Measurements from ENCODE around the gene ASIC2. TPM values are rescaled to one million over a fixed set of nuclear protein-coding genes. Genes with fewer than 3 reads are reported as not detected.

Gene ASIC2
- total RNA-seq, 1 donor from 2014 or later = not detected

- Histone ChIP-seq H3K4me1 (no peaks in the 10 kb centered on the region), H3K4me3 (no peak overlapping the region), H3K27me3 (no peaks in the 10 kb centered on the region), H3K9me3 (no peaks in the 10 kb centered on the region), H3K27ac (no peak overlapping the region), H3K36me3 (no peaks in the 10 kb centered on the region)
- DNase-seq (ENCODE audit: extremely low spot score in 2 of 2) = no peak
- intact Hi-C loops (cut with DNase I) = no loop called here
- TF ChIP-seq POLR2A (IDR thresholded peaks at IDR 0.05) = no peak
- no peak for TF ChIP-seq POLR2AphosphoS5 (IDR thresholded peaks at IDR 0.05; ENCODE audit: insufficient read depth in 1 of 2, low read depth in 1 of 2)
- TF ChIP-seq, protein P1, sequence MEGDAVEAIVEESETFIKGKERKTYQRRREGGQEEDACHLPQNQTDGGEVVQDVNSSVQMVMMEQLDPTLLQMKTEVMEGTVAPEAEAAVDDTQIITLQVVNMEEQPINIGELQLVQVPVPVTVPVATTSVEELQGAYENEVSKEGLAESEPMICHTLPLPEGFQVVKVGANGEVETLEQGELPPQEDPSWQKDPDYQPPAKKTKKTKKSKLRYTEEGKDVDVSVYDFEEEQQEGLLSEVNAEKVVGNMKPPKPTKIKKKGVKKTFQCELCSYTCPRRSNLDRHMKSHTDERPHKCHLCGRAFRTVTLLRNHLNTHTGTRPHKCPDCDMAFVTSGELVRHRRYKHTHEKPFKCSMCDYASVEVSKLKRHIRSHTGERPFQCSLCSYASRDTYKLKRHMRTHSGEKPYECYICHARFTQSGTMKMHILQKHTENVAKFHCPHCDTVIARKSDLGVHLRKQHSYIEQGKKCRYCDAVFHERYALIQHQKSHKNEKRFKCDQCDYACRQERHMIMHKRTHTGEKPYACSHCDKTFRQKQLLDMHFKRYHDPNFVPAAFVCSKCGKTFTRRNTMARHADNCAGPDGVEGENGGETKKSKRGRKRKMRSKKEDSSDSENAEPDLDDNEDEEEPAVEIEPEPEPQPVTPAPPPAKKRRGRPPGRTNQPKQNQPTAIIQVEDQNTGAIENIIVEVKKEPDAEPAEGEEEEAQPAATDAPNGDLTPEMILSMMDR (IDR thresholded peaks at IDR 0.05) = no peak
Measured at GRCh38 chr17:33002246-33002645, 290.8 kb downstream of the ASIC2 start.

- no peak for DNase-seq (ENCODE audit: extremely low spot score in 2 of 2)
- Histone ChIP-seq H3K27me3 (no peaks in the 10 kb centered on the region), H3K4me3 (no peak overlapping the region), H3K36me3 (no peaks in the 10 kb centered on the region), H3K9me3 (no peaks in the 10 kb centered on the region), H3K4me1 (no peaks in the 10 kb centered on the region), H3K27ac (no peak overlapping the region)
- intact Hi-C loops (cut with DNase I) = no loop called here
- TF ChIP-seq POLR2A (IDR thresholded peaks at IDR 0.05) (no peak), POLR2AphosphoS5 (IDR thresholded peaks at IDR 0.05; ENCODE audit: insufficient read depth in 1 of 2, low read depth in 1 of 2) (no peak)
- TF ChIP-seq, protein P1 (IDR thresholded peaks at IDR 0.05) = no peak
Measured at GRCh38 chr17:32998887-32999228, 294.2 kb downstream of the ASIC2 start.

GRCh38 chr17:32998111-32998886 is 294.8 kb downstream of the ASIC2 start:
- H3K27me3 ChIP-seq = no peaks in the 10 kb centered on the region
- TF ChIP-seq, protein P1 (IDR thresholded peaks at IDR 0.05) = peak; percentile 29 to 69 (median 63)
- no peak for TF ChIP-seq POLR2A (IDR thresholded peaks at IDR 0.05)
- no peaks in the 10 kb centered on the region for H3K9me3 ChIP-seq
- intact Hi-C loops (cut with DNase I) = no loop called here
- no peaks in the 10 kb centered on the region for H3K36me3 ChIP-seq
- no peak for DNase-seq (ENCODE audit: extremely low spot score in 2 of 2)
- H3K27ac ChIP-seq = no peak overlapping the region
- no peaks in the 10 kb centered on the region for H3K4me1 ChIP-seq
- peak overlapping the region in 1 of 2 donors; percentile 3 for H3K4me3 ChIP-seq

DNA sequence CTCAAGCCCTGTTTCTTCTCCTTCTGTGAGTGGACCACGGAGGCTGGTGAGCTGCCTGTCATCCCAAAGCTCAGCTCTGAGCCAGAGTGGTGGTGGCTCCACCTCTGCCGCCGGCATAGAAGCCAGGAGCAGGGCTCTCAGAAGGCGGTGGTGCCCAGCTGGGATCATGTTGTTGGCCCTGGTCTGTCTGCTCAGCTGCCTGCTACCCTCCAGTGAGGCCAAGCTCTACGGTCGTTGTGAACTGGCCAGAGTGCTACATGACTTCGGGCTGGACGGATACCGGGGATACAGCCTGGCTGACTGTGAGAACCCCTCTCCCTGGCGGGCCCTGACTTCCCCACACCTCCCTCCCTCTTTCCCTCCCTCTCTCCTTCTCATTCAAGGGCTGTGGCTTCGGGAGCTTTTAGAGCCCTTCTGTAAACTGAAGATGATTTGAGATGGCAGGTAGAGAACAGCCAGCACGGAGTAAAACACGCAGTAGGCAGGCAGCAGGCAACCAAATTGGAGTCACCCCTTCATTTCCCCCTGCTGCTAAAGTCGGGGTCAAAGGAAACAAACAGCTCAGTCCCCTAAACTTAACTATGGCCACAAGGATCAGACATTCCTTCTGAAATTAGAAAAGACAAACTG is 297.6 kb downstream of the ASIC2 start:
- H3K4me3 ChIP-seq = no peak overlapping the region
- no peaks in the 10 kb centered on the region for H3K36me3 ChIP-seq
- TF ChIP-seq, protein P1 (IDR thresholded peaks at IDR 0.05) = no peak
- TF ChIP-seq POLR2A (IDR thresholded peaks at IDR 0.05) (no peak), POLR2AphosphoS5 (IDR thresholded peaks at IDR 0.05; ENCODE audit: insufficient read depth in 1 of 2, low read depth in 1 of 2) (no peak)
- no peaks in the 10 kb centered on the region for H3K27me3 ChIP-seq
- H3K27ac ChIP-seq = no peak overlapping the region
- DNase-seq (ENCODE audit: extremely low spot score in 2 of 2) = no peak
- H3K4me1 ChIP-seq = no peaks in the 10 kb centered on the region
- no peaks in the 10 kb centered on the region for H3K9me3 ChIP-seq
- intact Hi-C loops (cut with DNase I) = no loop called here

GRCh38 chr17:32993977-32994376 is 299.1 kb downstream of the ASIC2 start:
- Histone ChIP-seq H3K4me1 (no peaks in the 10 kb centered on the region), H3K27me3 (no peaks in the 10 kb centered on the region), H3K9me3 (no peaks in the 10 kb centered on the region), H3K36me3 (no peaks in the 10 kb centered on the region), H3K27ac (no peak overlapping the region), H3K4me3 (no peak overlapping the region)
- intact Hi-C loops (cut with DNase I) = no loop called here
- DNase-seq (ENCODE audit: extremely low spot score in 2 of 2) = no peak
- TF ChIP-seq POLR2A (IDR thresholded peaks at IDR 0.05) (no peak), POLR2AphosphoS5 (IDR thresholded peaks at IDR 0.05; ENCODE audit: insufficient read depth in 1 of 2, low read depth in 1 of 2) (no peak)
- TF ChIP-seq, protein P1 (IDR thresholded peaks at IDR 0.05) = no peak

Data from vagina (tissue), 2 donors.